ENCODE results near the gene CD274.

DNA sequence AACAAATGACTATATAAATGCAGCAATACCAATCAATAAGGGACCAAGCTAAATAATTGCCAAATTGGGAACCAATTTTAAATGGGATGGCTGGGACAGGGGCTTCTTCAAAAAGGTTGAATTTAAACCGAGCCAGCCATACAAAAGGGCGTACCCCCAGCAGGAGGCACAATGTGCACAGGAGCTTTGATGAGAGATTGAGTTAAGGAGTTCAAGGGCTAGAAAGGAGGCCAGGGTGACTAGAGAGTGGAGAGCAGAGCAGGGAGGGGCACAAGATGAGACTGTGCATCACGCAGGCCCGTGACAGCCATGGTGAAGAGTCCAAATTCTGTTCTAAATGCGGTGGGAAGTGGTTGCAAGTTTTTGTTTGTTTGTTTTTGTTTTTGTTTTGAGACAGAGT is 36.6 kb downstream of the CD274 start:
- TF ChIP-seq, protein P1, sequence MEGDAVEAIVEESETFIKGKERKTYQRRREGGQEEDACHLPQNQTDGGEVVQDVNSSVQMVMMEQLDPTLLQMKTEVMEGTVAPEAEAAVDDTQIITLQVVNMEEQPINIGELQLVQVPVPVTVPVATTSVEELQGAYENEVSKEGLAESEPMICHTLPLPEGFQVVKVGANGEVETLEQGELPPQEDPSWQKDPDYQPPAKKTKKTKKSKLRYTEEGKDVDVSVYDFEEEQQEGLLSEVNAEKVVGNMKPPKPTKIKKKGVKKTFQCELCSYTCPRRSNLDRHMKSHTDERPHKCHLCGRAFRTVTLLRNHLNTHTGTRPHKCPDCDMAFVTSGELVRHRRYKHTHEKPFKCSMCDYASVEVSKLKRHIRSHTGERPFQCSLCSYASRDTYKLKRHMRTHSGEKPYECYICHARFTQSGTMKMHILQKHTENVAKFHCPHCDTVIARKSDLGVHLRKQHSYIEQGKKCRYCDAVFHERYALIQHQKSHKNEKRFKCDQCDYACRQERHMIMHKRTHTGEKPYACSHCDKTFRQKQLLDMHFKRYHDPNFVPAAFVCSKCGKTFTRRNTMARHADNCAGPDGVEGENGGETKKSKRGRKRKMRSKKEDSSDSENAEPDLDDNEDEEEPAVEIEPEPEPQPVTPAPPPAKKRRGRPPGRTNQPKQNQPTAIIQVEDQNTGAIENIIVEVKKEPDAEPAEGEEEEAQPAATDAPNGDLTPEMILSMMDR (IDR thresholded peaks at IDR 0.05), result no peak
- TF ChIP-seq POLR2A (IDR thresholded peaks at IDR 0.05) (no peak), POLR2AphosphoS5 (IDR thresholded peaks at IDR 0.05; ENCODE audit: insufficient read depth in 1 of 2, low read depth in 1 of 2) (no peak)

All from vagina (tissue), 2 donors.